KOPT-K1 (cell line): ENCODE results near the gene STK36.

ENCODE experiments used
- H3K27ac ChIP-seq: fragments of 200-600 bp; sonication (generic); 2 replicates; pipeline ENCODE4 v1.5.1; 2016; ENCODE audit warnings: antibody characterized with exemption, mild to moderate bottlenecking, low read depth, low read length; ENCODE audit not compliant: poor library complexity, severe bottlenecking
- H3K36me3 ChIP-seq: fragments of 200-600 bp; sonication (generic); 2 replicates; pipeline ENCODE4 v1.5.1; 2017; ENCODE audit warnings: antibody characterized with exemption, mild to moderate bottlenecking, low read length, moderate library complexity; ENCODE audit not compliant: insufficient read depth
- H3K9me3 ChIP-seq: fragments of 200-600 bp; sonication (generic); 2 replicates; pipeline ENCODE4 v1.5.1; 2017; ENCODE audit warnings: antibody characterized with exemption, low read length, mild to moderate bottlenecking; ENCODE audit not compliant: insufficient read depth, poor library complexity, severe bottlenecking

The STK36 gene

DNA sequence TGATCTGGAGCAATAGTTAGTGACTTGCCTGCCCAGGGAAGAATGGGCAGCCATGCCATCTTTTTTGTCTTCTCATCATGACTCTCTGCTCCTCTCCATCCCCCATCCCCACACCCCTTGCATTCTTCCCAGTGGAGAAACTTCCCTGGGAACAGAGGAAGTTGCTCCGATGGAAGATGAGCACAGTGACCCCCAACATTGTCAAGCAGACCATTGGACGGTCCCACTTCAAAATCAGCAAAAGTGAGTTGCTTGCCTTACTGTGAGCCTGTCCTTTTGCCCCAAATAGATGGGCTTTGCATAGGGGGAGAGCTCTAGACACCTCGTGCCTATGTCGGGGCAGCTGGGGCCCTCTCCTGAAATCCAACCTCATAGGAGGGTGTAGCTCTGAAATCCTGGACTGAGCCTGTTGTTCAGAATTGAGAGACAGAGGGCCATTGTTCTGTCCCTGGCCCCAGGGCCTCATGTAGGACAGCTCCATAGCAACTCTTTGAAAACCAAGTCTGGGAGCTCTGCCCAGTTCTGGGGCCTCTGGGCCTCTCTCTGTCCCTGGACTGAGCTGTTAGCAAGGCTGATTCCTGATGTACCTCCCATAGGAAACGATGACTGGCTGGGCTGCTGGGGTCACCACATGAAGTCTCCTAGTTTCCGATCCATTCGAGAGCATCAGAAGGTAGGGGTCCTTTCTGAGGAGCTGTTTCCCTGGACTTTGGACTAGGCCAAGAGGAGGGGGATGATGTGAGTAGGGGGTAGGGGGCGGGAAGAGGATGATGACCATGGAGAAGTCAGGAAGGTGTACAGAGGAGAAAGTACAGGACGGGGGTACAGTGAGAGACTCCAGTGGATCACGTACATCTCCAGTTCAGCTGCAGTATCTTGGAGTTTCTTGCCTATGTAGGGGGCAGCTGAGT lies 73.9 kb downstream of the STK36 start:
- Histone ChIP-seq H3K36me3 (peaks cover 88% of the 10 kb centered on the region), H3K9me3 (no peaks in the 10 kb centered on the region), H3K27ac (no peak overlapping the region)

DNA sequence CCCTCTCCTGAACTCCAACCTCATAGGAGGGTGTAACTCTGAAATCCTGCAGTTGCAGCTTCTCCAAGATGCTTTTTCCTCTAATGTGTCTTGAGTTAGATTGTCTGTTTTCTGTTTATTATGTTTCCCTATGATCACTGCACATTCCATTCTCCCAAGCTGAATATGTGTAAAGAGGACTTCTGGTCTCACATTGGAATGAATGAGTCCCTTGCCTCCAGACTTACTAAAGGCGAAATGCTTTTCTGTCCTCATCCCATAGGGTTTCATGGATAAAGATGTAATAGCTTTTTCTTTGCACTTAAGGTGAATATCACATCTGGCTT lies 74.5 kb downstream of the STK36 start:
- peaks cover 88% of the 10 kb centered on the region for H3K36me3 ChIP-seq
- H3K27ac ChIP-seq = no peak overlapping the region
- no peaks in the 10 kb centered on the region for H3K9me3 ChIP-seq

DNA sequence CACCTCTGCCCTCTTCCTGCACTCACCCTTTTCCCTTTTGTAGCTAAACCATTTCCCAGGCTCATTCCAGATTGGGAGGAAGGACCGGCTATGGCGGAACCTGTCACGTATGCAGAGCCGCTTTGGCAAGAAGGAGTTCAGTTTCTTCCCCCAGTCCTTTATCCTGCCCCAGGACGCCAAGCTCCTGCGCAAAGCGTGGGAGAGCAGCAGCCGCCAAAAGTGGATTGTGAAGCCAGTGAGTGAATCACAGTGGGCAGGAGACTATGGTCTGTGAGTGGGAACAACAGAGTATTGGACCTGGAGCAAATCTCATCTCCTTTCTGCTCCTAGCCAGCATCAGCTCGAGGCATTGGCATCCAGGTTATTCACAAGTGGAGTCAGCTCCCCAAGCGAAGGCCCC lies 75.1 kb downstream of the STK36 start:
- H3K27ac ChIP-seq = no peak overlapping the region
- H3K9me3 ChIP-seq = no peaks in the 10 kb centered on the region
- H3K36me3 ChIP-seq = peaks cover 89% of the 10 kb centered on the region

DNA sequence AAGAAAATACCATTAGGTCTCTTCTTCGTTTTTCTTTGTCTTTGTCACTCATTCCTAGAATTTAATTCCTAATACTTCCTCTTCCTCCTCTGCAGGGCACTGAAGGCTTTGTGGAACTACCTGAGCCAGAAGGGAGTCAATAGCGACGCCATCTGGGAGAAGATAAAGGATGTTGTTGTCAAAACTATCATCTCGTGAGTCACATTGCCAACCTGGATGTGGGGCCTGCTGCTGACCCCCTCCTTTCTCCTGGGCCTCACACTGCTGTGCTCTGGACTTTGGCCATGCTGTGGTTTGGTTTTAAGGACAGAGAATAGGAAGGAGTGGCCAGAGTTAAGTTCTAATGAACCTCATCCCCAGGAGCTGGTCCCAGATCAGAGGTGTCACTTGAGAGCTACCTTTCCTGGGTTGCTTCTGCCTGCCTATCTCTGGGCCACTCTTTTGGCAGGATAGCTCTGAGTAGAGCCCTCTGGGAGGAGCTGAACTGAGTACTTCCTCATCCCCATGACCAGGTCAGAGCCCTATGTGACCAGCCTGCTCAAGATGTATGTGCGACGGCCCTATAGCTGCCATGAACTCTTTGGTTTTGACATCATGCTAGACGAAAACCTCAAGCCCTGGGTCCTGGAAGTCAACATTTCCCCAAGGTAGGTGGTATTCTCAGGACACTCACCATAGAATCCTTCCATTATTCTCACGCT lies 77.0 kb downstream of the STK36 start:
- Histone ChIP-seq H3K27ac (no peak overlapping the region), H3K9me3 (no peaks in the 10 kb centered on the region), H3K36me3 (peaks cover 98% of the 10 kb centered on the region)
